GM18951 (cell line): ENCODE measurements around the gene IKBKE.

Source experiments
- POLR2A ChIP-seq: IDR thresholded peaks from 4 replicates; pipeline ENCODE4 v1.6.1; 2011; ENCODE audit warnings: mild to moderate bottlenecking; ENCODE audit not compliant: insufficient read length, insufficient read depth; ENCODE audit errors: extremely low read depth
- in situ Hi-C: fragments of 300-500 bp; cut with MboI; formaldehyde crosslinking; loops from one replicate; pipeline ENCODE4 v1.12.0; 2022; ENCODE audit warnings: low sequenced_read_pairs, mixed read lengths, inconsistent platforms; ENCODE audit not compliant: unreplicated experiment

Gene IKBKE

DNA sequence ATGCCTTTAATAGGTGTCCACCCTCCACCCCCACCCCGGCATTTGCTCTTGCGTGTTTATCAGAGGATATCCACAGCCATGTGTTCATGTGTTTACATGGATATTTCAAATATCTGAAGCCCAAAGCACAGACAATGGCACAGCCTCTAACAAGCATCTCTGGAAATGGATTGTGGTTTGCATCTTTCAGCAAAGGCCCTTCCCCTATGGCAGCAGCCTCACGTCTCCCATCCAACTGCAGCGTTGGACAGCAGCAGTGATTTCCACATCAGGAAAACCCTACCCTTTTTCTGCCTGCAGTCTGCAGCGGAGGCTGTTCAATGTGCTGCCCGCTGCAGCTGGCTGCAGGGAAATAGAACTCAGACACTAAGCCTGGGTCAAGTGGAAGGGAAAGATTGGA, 38.7 kb downstream of the IKBKE start:
- TF ChIP-seq POLR2A, result no peak
- in situ Hi-C loops, result no loop called here

DNA sequence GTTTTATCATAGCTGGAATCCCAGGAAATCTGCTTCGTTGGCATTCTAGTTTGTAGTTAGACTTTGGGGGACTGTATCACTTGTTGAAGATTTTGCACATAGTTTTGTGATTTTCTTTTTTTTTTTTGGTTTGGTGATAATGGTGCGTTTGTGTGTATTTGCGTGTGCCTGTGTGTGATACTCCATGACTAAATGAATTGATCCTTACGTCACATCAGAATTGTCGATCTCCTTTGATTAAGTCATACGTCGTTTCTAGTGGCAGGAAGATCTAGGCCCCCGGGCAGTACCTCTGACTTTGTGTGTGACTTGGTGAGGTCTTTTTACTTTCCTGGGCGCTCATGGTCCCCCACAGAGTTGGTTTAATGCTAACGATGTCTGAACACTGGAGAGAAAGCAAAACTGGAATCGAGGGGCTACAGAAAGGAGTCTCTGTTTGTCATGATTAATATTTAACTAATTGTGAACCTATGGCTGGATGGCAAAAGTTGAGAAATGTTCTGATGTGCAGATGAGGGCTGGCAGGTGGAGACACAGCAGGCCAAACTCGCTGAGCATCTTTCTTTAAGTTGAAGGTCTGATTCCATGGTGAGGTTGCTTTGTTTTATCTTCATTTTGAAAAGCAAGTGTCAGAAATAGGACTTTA, 39.5 kb downstream of the IKBKE start:
- in situ Hi-C loops, result no loop called here
- TF ChIP-seq POLR2A, result no peak

DNA sequence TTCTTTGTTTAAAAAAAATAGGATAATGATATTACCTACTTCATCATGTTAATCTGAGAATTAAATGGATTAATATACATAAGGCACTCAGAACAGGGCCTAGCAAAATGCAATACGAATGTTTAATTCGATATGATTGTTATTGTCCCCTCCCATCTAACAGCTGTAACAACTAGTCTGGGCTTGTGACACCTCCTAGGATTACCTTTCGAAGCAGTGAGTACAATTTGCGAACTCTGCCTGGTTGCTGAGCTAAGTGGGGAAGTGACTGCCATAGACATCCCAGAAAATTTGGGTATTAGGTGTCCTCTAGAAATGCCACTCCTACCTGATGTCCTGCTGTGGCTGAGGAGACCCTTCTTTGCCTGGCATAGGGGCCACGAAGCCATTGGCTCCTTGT, 40.1 kb downstream of the IKBKE start:
- TF ChIP-seq POLR2A, result no peak
- in situ Hi-C loops, result no loop called here

DNA sequence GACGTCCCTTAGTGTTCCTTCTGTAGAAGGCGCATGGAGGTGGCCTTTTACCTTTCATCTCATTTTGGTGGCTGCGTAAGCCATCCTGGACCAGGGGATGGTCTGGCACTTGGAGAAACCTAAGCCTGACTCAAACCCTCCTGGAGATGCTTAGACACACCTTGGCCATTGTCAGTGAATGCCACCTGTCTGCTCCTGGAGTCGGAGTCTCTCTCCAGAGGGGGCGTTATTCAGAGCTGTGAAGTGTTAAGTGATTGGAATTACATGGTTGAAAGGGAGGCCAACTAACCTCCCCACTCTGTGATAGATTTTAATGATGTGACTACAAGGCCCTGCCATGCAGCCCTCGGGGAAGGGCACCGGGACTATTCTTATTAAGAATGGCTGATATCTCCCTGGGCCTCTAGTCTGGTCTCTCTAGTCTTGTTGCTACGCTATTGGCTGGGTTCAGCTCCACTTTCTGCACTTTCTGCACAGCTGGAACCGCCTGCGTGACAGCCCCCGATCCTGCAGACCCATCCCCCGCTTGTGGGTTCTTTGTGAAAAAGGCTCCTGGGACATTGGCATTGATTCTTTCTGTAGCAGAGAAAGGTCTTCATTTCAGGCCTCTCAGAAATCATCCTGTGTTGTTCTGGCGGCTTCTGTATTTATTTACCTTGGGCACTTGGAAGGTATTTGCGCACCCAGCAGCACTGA, 41.2 kb downstream of the IKBKE start:
- in situ Hi-C loops, result no loop called here

DNA sequence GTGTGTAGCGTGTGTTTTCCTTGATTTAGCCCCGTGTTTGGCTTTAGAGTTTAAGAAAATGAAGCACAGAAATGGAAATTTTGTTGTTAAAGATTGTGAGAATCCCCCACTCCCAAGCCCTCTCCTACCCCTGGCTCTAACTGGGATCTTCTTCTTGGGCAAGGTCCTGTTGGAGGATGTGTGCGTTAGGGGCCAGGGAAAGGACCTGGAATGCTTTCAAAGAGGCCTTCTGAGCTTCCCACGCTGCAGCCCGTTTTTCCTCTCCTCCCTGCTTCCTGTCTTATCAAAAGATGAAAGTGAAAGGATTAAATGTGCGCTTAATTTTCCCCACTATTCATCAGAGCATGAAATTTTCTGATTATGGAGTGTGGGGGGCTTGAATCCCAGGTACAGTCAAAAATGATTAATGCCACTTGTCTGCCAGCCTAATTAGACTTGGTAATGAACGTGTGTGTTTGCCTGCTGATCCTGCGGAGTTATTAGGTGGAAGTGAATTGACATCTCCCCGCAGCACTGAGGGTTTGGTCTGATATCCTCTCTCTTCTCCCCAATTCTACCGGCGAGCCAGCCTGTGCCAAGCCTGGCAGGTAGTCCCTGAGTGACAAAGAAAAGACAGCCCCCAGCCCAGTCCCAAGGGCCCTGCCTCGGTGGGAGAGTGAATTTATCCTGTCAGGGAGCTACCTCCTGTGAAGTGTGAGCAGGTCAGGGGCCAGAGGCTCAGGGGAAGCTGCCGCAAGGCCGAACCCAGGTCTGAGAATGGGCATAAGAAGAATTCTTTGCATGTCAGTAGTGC, 42.0 kb downstream of the IKBKE start:
- in situ Hi-C loops, result no loop called here
- TF ChIP-seq POLR2A, result no peak

More for the DNA sequence above, 41.2 kb downstream of the IKBKE start:
- no peak for TF ChIP-seq POLR2A

DNA sequence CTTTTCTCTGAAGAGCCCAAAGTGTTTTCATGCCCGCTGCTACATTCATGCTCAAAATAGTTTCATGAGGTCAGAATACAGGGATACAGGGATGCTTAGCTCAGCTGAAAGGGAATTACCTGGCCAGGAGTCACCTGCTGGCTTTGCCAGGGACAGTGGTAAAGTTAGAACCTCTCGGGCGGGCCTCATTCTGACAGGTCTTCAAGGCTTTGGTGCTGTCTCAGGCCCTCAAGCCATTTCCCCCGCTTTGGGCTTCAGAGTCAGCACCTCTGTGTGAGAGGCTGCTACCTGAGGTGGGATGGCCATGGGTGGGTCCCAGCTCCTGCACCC, 42.5 kb downstream of the IKBKE start:
- in situ Hi-C loops, result no loop called here
- TF ChIP-seq POLR2A, result no peak

DNA sequence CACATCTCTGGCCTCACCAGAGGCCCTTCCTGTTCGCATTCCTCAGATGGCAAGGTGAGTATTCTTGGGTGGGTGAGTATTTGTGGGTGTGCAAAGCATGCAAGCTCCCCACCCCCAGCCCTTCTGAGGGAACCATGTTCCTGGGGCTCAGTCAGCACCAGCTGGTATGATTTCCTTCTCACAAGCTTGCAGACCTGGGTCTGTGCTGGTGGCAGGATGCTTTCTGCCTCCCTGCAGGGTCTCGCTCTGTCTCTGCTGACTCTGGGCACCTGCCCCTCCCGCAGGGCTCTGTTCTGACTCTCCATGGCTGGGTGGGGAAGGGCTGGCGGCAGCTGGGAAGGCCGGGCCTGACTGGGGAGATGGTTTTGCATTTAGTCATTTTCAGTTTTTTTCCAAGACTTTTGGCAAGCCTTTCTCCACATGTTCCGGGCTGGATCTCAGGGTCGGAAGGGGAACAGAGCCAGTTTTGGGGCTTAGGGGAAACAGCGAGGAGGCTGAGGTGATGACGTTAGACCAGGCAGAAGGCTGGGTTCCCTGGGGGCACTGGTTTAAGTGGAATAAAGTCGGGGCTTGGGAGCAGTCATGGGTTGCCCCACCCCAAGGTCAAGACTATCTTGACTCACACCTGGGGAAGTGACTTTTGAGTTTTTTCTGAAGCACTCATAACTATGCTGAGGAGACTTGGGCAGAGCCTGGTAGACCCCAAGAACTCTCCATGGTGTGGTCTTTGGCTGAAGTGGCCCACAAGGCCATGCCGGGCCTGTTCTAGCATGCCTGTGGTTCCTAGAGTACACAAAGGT, 43.2 kb downstream of the IKBKE start:
- in situ Hi-C loops, result no loop called here
- no peak for TF ChIP-seq POLR2A

DNA sequence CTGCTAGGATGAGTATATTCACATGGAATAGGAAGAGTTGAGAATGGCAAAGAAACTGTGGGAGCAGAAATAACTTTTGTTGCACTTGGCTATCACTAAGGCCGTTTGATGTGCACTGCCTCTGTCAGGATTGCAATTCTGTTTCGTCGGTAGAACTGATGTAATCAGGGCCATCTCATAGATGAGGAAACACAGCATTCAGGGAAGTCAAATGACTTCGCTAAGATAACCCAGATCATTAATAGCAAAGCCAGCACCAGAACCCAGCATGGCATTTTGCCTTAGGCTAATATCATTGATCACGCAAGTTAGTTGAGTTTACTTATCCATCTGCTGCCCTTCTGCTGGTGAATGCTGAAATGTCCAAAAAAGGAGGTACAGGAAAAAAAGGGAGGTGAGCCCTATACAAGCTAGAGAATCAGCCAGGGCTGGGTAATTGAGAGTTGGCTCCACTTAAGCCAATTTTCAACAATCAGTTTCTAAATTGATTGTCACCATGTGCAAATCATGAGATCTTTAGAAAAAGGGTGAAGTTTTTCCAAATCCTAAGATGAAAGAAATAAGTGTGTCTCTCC, 44.6 kb downstream of the IKBKE start:
- no peak for TF ChIP-seq POLR2A
- in situ Hi-C loops, result no loop called here

DNA sequence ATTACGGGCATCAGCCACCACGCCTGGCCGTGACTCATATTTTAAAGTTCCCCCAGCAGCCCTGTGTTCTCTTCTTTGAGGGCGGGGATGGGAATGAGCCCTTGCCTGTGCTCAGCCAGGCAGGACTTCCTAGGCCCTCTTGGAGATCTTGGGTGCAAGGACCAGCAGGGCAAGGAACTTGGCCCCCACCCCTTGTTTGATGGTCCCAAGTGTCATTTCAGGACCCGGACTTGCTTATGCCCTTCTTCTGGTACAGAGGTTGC, 46.4 kb downstream of the IKBKE start:
- in situ Hi-C loops, result no loop called here
- TF ChIP-seq POLR2A, result no peak

DNA sequence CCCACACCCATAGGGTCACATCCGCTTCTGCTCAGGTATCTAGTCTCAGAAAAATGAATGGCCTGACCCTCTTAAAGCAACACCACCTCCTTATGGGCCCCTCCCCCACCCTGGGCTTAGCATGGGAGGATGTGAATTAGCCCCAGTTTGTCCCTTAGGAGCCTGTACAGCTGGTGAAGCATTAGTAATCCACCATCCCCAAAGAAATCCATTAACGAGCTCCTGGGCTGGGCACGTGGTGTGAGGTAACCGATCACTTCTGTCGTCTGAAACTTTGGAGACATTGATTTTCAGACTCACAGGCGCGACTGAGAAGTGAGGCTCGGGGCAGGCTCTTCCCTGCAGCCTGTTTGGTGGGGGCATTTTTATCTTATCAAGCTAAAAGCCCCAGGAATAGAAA, 47.5 kb downstream of the IKBKE start:
- in situ Hi-C loops, result no loop called here
- no peak for TF ChIP-seq POLR2A

DNA sequence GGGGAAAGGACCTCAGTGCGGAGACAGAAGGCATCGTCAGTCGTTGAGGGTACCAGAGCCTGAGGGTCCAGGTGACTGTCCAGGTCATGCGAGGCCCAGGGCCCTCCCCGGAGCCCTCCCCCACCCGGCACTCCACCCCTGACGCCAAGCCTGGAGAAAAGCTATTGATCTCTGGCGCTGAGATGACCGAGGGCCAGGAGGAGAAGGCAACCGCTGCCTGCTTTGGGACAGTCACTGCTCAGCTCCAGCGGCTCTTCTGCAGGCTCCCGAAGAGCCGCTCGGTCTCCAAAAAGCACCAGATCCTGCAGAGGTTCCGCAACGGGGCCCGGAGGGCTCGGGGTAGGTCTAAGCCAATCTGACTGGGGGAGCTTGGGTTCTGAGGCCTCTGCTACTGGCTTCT, 47.9 kb downstream of the IKBKE start:
- in situ Hi-C loops, result no loop called here
- no peak for TF ChIP-seq POLR2A

DNA sequence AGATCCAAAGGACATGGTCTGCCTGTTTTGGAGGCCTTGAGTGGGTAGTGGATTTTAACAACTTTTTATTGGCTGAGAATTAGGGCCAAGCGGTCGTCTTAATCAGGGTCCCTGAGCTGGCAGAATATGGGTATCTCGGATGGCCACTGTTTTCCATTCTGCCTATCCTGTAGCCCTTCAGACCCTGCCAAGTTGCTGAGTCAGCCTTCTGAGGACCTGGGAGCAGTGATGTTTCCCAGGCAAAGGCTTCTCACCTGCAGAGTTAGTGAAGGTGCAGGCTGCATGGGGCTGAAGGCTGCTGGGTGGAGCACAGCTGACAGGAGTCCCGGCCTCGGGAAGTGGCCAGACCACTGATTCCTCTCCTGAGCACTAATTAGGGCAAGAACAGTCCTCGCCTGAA, 48.5 kb downstream of the IKBKE start:
- in situ Hi-C loops, result no loop called here
- no peak for TF ChIP-seq POLR2A

DNA sequence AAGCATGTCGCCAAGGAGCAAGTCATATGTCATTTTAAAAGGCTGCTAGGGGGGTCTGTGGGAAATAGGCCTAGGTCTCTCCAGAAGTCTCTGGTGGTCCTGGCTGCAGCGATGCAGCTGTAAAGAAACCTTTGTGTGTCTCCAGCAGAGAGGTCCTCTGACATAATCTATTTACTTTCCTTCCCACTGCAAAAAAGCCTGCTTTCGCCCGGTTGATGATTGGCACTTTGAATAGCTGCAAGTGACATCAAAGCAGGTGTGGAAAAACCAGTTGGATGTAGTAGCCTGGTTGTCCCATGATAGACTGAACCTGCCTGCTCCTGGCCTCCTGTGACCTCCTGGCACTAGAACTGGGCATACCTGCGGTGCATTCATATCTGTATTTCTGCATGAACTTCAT, 50.9 kb downstream of the IKBKE start:
- no peak for TF ChIP-seq POLR2A
- in situ Hi-C loops, result no loop called here
